ENCODE results near the gene ARHGAP9. TPM values are rescaled to one million over a fixed set of nuclear protein-coding genes. Genes with fewer than 3 reads are reported as not detected.
"Not testable (repeated sequence)": the region's sequence is repeated elsewhere in the genome, so short reads cannot be mapped to it uniquely, and the experiment has no call there.

ARHGAP9 gene
- total and polyA plus RNA-seq, 12 donors, result 1.3 to 46.4 (median 16.8) TPM

DNA sequence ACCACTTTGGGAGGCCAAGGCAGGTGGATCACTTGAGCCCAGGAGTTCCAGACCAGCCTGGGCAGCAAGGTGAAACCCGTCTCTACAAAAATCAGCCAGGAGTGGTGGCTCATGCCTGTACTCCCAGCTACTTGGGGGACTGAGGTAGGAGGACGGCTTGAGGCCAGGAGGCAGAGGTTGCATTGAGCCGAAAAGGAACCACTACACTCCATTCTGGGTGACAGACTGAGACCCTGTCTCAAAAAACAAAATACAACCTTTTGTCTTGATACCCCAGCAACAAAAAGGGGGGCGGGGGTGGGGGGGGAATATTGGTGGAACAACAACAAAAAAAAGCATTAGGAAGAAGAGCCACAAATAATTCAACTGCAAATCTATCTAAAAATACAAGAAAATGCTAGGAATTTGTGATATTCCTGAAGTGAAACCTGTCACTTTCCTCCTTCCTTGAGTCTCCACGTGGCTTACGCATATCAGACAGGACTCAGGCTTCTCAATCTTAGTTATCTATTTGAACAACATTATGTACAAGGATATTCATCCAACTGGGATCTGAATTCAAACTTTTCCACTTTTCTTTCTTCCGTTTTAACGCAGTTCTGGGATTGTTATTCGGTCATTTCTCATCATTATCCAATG lies 50.1 kb downstream of the ARHGAP9 start:
- H3K4me3 ChIP-seq, result peak overlapping the region in 2 of 4 donors; percentile 57 to 90
- TF ChIP-seq, protein P1, sequence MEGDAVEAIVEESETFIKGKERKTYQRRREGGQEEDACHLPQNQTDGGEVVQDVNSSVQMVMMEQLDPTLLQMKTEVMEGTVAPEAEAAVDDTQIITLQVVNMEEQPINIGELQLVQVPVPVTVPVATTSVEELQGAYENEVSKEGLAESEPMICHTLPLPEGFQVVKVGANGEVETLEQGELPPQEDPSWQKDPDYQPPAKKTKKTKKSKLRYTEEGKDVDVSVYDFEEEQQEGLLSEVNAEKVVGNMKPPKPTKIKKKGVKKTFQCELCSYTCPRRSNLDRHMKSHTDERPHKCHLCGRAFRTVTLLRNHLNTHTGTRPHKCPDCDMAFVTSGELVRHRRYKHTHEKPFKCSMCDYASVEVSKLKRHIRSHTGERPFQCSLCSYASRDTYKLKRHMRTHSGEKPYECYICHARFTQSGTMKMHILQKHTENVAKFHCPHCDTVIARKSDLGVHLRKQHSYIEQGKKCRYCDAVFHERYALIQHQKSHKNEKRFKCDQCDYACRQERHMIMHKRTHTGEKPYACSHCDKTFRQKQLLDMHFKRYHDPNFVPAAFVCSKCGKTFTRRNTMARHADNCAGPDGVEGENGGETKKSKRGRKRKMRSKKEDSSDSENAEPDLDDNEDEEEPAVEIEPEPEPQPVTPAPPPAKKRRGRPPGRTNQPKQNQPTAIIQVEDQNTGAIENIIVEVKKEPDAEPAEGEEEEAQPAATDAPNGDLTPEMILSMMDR (IDR thresholded peaks at IDR 0.05), result no peak
- peak in 1 of 7 donors; percentile 49 for DNase-seq
- H3K36me3 ChIP-seq (replicated peaks in 1 of 2), result no peaks in the 10 kb centered on the region
- H3K4me1 ChIP-seq (replicated peaks in 1 of 2), result peaks cover 6 to 8% of the 10 kb centered on the region in 2 donors
- intact Hi-C loops (cut with DNase I), result no loop called here
- peak overlapping the region; percentile 8 to 99 (median 93) for H3K27ac ChIP-seq
- H3K27me3 ChIP-seq, result no peaks in the 10 kb centered on the region
- WGBS, 4 donors, result 19 to 33% (median 30%) methylated on average over 8 to 9 of the region's 9 CpGs
- no peaks in the 10 kb centered on the region for H3K9me3 ChIP-seq (replicated peaks in 1 of 3)

DNA sequence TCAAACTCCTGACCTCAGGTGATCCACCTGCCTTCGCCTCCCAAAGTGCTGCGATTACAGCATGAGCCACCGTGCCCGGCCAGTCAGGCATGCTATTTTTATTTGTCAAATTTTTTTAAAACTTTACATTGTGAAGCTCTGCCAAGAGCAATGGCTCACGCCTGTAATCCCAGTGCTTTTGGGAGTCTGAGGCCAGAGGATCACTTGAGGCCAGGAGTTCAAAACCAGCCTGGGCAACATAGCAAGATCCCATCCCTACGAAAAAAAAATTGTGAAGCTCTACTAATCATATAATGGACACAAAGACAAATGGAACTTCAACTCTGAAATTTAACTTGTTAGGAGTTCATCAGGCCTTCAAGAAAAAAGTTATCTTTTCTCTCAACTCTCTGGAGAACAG lies 50.7 kb downstream of the ARHGAP9 start:
- WGBS, 4 donors, result 72 to 92% (median 86%) methylated on average over 6 of the region's 6 CpGs
- peak in 1 of 7 donors; percentile 45 for DNase-seq
- no peaks in the 10 kb centered on the region for H3K27me3 ChIP-seq
- no peak overlapping the region for H3K4me3 ChIP-seq
- H3K36me3 ChIP-seq (replicated peaks in 1 of 2), result no peaks in the 10 kb centered on the region
- TF ChIP-seq, protein P1 (IDR thresholded peaks at IDR 0.05), result no peak
- TF ChIP-seq POLR2A (IDR thresholded peaks at IDR 0.05), result no peak
- intact Hi-C loops (cut with DNase I), result no loop called here
- H3K4me1 ChIP-seq (replicated peaks in 1 of 2), result peaks cover 6 to 8% of the 10 kb centered on the region in 2 donors
- peak overlapping the region in 2 of 5 donors; percentile 93 to 99 for H3K27ac ChIP-seq
- no peaks in the 10 kb centered on the region for H3K9me3 ChIP-seq (replicated peaks in 1 of 3)

DNA sequence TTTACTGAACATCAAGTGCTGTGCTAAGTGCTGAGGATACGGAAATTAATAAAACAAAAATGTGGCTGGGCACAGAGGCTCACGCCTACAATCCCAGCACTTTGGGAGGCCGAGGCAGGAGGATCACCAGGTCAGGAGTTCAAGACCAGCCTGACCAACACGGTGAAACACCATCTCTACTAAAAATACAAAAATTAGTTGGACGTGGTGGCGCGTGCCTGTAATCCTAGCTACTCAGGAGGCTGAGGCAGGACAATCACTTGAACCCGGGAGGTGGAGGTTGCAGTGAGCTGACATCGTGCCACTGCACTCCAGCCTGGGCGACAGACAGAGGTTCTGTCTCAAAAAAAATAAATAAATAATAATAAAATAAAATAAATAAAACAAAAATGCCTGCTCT lies 52.7 kb downstream of the ARHGAP9 start:
- H3K27ac ChIP-seq; H3K27me3 ChIP-seq; intact Hi-C loops (cut with DNase I); H3K4me3 ChIP-seq; H3K9me3 ChIP-seq (replicated peaks in 1 of 3); H3K4me1 ChIP-seq (replicated peaks in 1 of 2); H3K36me3 ChIP-seq (replicated peaks in 1 of 2): not testable (repeated sequence)
- 88 to 93% (median 92%) methylated on average over 10 of the region's 10 CpGs for WGBS, 4 donors
- peak in 1 of 7 donors; percentile 23 for DNase-seq

MicroRNAs within 50 kb of the gene (microRNA counts, 767-probe panel; counts per million panel counts)
- microRNA hsa-miR-616-3p, result 0 counts per million in 2 donors

Small RNAs within 50 kb of the gene (microRNA-seq; reads per million reads assigned to microRNA genes)
- 0 to 1.4 (median 0) reads per million in 3 donors for gene MIR616
- 0 to 0.38 (median 0) reads per million in 3 donors for gene MIR6758

Small RNAs within 50 kb of the gene (small RNA-seq; reads per million reads assigned to genes)
- 0 reads per million in 2 donors for gene MIR616

Other genes with a start within 250 kb of the ARHGAP9 start
- gene STAC3, start 228.7 kb downstream of the ARHGAP9 start, total RNA-seq, result 1 to 10 TPM in 8 of 9 donors, under 1 TPM in 1; 0.30 to 4.1 (median 2.4) TPM
- gene STAC3, start 228.7 kb downstream of the ARHGAP9 start, polyA plus RNA-seq, result 10 to 100 TPM in 1 of 3 donors, 1 to 10 TPM in 2; 2.0 to 10.5 (median 4.5) TPM
- 10 to 100 TPM; 25.3 to 91.9 (median 50.1) TPM for gene R3HDM2, start 48.8 kb downstream of the ARHGAP9 start, total RNA-seq
- 10 to 100 TPM; 21.9 to 33.8 (median 32.4) TPM for gene R3HDM2, start 48.8 kb downstream of the ARHGAP9 start, polyA plus RNA-seq
- not detected for gene INHBC, start 45.1 kb downstream of the ARHGAP9 start, total RNA-seq
- not detected for gene INHBC, start 45.1 kb downstream of the ARHGAP9 start, polyA plus RNA-seq
- under 1 TPM in 1 of 9 donors, not detected in 8; 0.11 TPM for gene INHBE, start 24.6 kb downstream of the ARHGAP9 start, total RNA-seq
- not detected for gene INHBE, start 24.6 kb downstream of the ARHGAP9 start, polyA plus RNA-seq
- gene GLI1, start 20.1 kb downstream of the ARHGAP9 start, total RNA-seq, result 1 to 10 TPM in 5 of 9 donors, under 1 TPM in 4; 0.30 to 2.8 (median 1.0) TPM
- gene GLI1, start 20.1 kb downstream of the ARHGAP9 start, polyA plus RNA-seq, result 1 to 10 TPM in 2 of 3 donors, under 1 TPM in 1; 0.44 to 7.2 (median 4.4) TPM
- 100 to 1,000 TPM in 5 of 9 donors, 10 to 100 TPM in 4; 38.3 to 182 (median 126) TPM for gene MARS1, start 8.2 kb upstream of the ARHGAP9 start, total RNA-seq
- gene MARS1, start 8.2 kb upstream of the ARHGAP9 start, polyA plus RNA-seq, result 100 to 1,000 TPM; 114 to 210 (median 143) TPM
- 10 to 100 TPM in 8 of 9 donors, 1 to 10 TPM in 1; 7.7 to 65.1 (median 31.1) TPM for gene DDIT3, start 40.6 kb upstream of the ARHGAP9 start, total RNA-seq
- gene DDIT3, start 40.6 kb upstream of the ARHGAP9 start, polyA plus RNA-seq, result 10 to 100 TPM; 72.8 to 98.4 (median 72.9) TPM
- gene MBD6, start 43.0 kb upstream of the ARHGAP9 start, total RNA-seq, result 100 to 1,000 TPM in 2 of 9 donors, 10 to 100 TPM in 7; 10.5 to 128 (median 32.6) TPM
- 100 to 1,000 TPM in 1 of 3 donors, 10 to 100 TPM in 2; 21.7 to 167 (median 91.4) TPM for gene MBD6, start 43.0 kb upstream of the ARHGAP9 start, polyA plus RNA-seq
- 100 to 1,000 TPM; 114 to 202 (median 137) TPM for gene DCTN2, start 67.3 kb upstream of the ARHGAP9 start, total RNA-seq
- gene DCTN2, start 67.3 kb upstream of the ARHGAP9 start, polyA plus RNA-seq, result 100 to 1,000 TPM in 2 of 3 donors, 10 to 100 TPM in 1; 81.2 to 238 (median 101) TPM
- 1 to 10 TPM in 4 of 9 donors, under 1 TPM in 4, not detected in 1; 0.32 to 7.6 (median 1.3) TPM for gene KIF5A, start 70.2 kb upstream of the ARHGAP9 start, total RNA-seq
- 1 to 10 TPM; 1.9 to 7.4 (median 5.6) TPM for gene KIF5A, start 70.2 kb upstream of the ARHGAP9 start, polyA plus RNA-seq
- gene PIP4K2C, start 111.3 kb upstream of the ARHGAP9 start, total RNA-seq, result 10 to 100 TPM; 19.5 to 75.9 (median 28.8) TPM
- gene PIP4K2C, start 111.3 kb upstream of the ARHGAP9 start, polyA plus RNA-seq, result 10 to 100 TPM in 1 of 3 donors, 1 to 10 TPM in 2; 8.1 to 31.5 (median 8.6) TPM
- gene DTX3, start 125.0 kb upstream of the ARHGAP9 start, total RNA-seq, result 10 to 100 TPM; 21.4 to 59.7 (median 46.0) TPM
- gene DTX3, start 125.0 kb upstream of the ARHGAP9 start, polyA plus RNA-seq, result 100 to 1,000 TPM in 1 of 3 donors, 10 to 100 TPM in 2; 20.4 to 136 (median 98.9) TPM
- gene ARHGEF25, start 131.6 kb upstream of the ARHGAP9 start, total RNA-seq, result 10 to 100 TPM in 4 of 9 donors, 1 to 10 TPM in 5; 4.9 to 15.9 (median 9.3) TPM
- 10 to 100 TPM in 2 of 3 donors, 1 to 10 TPM in 1; 5.3 to 86.4 (median 34.4) TPM for gene ARHGEF25, start 131.6 kb upstream of the ARHGAP9 start, polyA plus RNA-seq
- gene B4GALNT1, start 153.3 kb upstream of the ARHGAP9 start, total RNA-seq, result 1 to 10 TPM in 5 of 9 donors, under 1 TPM in 4; 0.17 to 7.4 (median 1.1) TPM
- 1 to 10 TPM; 1.0 to 1.3 (median 1.3) TPM for gene B4GALNT1, start 153.3 kb upstream of the ARHGAP9 start, polyA plus RNA-seq
- 100 to 1,000 TPM; 157 to 428 (median 293) TPM for gene OS9, start 214.3 kb upstream of the ARHGAP9 start, total RNA-seq
- gene OS9, start 214.3 kb upstream of the ARHGAP9 start, polyA plus RNA-seq, result 100 to 1,000 TPM; 155 to 282 (median 234) TPM